ENCODE results near the gene DBI. TPM values are rescaled to one million over a fixed set of nuclear protein-coding genes. Genes with fewer than 3 reads are reported as not detected.

DBI gene
- total RNA-seq, 1 experiment from 2014 or later = 273 TPM

GRCh38 chr2:119376810-119377209 is 10.0 kb downstream of the DBI start:
- BruUV-seq (replicated peaks) = no TSS peak

DNA sequence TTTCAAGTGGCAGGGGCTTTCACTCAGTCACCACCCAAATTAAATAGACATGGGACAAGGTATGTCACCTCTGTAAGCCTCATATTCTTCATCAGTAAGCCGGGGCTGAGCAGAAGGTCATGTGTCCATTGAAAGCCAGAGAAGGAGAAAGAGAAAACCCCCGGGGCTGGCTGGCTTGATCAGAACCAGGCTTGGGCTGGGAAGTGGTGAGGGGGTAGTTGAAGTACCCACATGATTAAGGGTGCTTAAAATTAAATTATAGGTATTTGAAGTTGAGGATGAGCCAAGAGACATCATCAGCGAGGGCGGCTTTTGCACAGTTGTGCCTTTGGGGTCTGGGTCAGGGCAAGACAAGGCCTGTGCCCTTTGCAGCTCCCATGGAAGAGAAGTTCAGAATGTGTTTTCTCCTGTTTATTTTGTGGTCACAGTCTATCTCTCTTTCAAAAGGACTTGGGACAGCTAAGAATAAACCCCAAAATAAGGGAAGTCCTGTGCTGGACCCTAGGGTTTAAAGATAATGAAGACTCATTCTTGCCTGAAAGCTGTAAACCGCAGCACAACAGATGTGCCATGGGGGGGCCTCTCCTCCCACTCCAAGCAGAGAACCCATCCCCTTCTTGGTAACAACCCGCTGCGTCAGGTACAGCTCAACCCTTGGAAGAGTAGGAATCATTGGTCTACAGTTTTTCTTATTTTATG is 10.7 kb downstream of the DBI start:
- no peaks in the 10 kb centered on the region for H3K79me2 ChIP-seq (ENCODE audit: low read length)
- H3K9me2 ChIP-seq (replicated peaks; ENCODE audit: low read length) = no peaks in the 10 kb centered on the region
- intact Hi-C loops (cut with micrococcal nuclease) = no loop called here
- no peak overlapping the region for H3K4me3 ChIP-seq (ENCODE audit: low read length)
- ATAC-seq (no peak), DNase-seq (no peak)
- no peaks in the 10 kb centered on the region for H3K9me3 ChIP-seq (ENCODE audit: low read length)
- H3K4me2 ChIP-seq (ENCODE audit: low read length) = no peak overlapping the region
- H3K9ac ChIP-seq (ENCODE audit: low read length) = no peak overlapping the region
- TF ChIP-seq EZH2phosphoT487 (IDR thresholded peaks at IDR 0.05; ENCODE audit: borderline replicate concordance, low read length) = no peak
- no peak for TF ChIP-seq EZH2 (IDR thresholded peaks at IDR 0.05; ENCODE audit: low read length, unreplicated experiment)
- TF ChIP-seq, protein P1, sequence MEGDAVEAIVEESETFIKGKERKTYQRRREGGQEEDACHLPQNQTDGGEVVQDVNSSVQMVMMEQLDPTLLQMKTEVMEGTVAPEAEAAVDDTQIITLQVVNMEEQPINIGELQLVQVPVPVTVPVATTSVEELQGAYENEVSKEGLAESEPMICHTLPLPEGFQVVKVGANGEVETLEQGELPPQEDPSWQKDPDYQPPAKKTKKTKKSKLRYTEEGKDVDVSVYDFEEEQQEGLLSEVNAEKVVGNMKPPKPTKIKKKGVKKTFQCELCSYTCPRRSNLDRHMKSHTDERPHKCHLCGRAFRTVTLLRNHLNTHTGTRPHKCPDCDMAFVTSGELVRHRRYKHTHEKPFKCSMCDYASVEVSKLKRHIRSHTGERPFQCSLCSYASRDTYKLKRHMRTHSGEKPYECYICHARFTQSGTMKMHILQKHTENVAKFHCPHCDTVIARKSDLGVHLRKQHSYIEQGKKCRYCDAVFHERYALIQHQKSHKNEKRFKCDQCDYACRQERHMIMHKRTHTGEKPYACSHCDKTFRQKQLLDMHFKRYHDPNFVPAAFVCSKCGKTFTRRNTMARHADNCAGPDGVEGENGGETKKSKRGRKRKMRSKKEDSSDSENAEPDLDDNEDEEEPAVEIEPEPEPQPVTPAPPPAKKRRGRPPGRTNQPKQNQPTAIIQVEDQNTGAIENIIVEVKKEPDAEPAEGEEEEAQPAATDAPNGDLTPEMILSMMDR (conservative IDR thresholded peaks at IDR 0.05; ENCODE audit: low read depth, low read length) = no peak
- H3K27ac ChIP-seq (ENCODE audit: low read length) = no peak overlapping the region
- BruUV-seq (replicated peaks) = no TSS peak
- H3K36me3 ChIP-seq (ENCODE audit: low read depth, low read length) = peaks cover 12% of the 10 kb centered on the region
- POLR2A ChIA-PET (ENCODE audit: unreplicated experiment) = no interaction called here
- no peaks in the 10 kb centered on the region for H3K4me1 ChIP-seq (ENCODE audit: insufficient read depth, low read length)
- no peaks in the 10 kb centered on the region for H4K20me1 ChIP-seq (ENCODE audit: low read length)
- no peaks in the 10 kb centered on the region for H3K27me3 ChIP-seq (ENCODE audit: low read length)
- CTCF ChIA-PET = no interaction called here
- H3F3A ChIP-seq (ENCODE audit: low read length, unreplicated experiment) = no peaks in the 10 kb centered on the region
- H2AFZ ChIP-seq (ENCODE audit: low read length) = no peak overlapping the region

More at GRCh38 chr2:119376810-119377209, 10.0 kb downstream of the DBI start:
- H3K9ac ChIP-seq (ENCODE audit: low read length) = no peak overlapping the region
- H4K20me1 ChIP-seq (ENCODE audit: low read length) = no peaks in the 10 kb centered on the region
- H3K79me2 ChIP-seq (ENCODE audit: low read length) = no peaks in the 10 kb centered on the region
- ChIA-PET POLR2A (ENCODE audit: unreplicated experiment) (no interaction called here), CTCF (no interaction called here)
- no peaks in the 10 kb centered on the region for H3K9me2 ChIP-seq (replicated peaks; ENCODE audit: low read length)
- no peaks in the 10 kb centered on the region for H3F3A ChIP-seq (ENCODE audit: low read length, unreplicated experiment)
- TF ChIP-seq EZH2phosphoT487 (IDR thresholded peaks at IDR 0.05; ENCODE audit: borderline replicate concordance, low read length) (no peak), EZH2 (IDR thresholded peaks at IDR 0.05; ENCODE audit: low read length, unreplicated experiment) (no peak)
- TF ChIP-seq, protein P1 (conservative IDR thresholded peaks at IDR 0.05; ENCODE audit: low read depth, low read length) = no peak
- DNase-seq = no peak
- no peak for ATAC-seq
- intact Hi-C loops (cut with micrococcal nuclease) = no loop called here
- H3K4me1 ChIP-seq (ENCODE audit: insufficient read depth, low read length) = no peaks in the 10 kb centered on the region
- H2AFZ ChIP-seq (ENCODE audit: low read length) = no peak overlapping the region
- no peak overlapping the region for H3K4me3 ChIP-seq (ENCODE audit: low read length)
- H3K27me3 ChIP-seq (ENCODE audit: low read length) = no peaks in the 10 kb centered on the region
- H3K36me3 ChIP-seq (ENCODE audit: low read depth, low read length) = peaks cover 18% of the 10 kb centered on the region
- no peaks in the 10 kb centered on the region for H3K9me3 ChIP-seq (ENCODE audit: low read length)
- no peak overlapping the region for H3K4me2 ChIP-seq (ENCODE audit: low read length)
- H3K27ac ChIP-seq (ENCODE audit: low read length) = no peak overlapping the region

DNA sequence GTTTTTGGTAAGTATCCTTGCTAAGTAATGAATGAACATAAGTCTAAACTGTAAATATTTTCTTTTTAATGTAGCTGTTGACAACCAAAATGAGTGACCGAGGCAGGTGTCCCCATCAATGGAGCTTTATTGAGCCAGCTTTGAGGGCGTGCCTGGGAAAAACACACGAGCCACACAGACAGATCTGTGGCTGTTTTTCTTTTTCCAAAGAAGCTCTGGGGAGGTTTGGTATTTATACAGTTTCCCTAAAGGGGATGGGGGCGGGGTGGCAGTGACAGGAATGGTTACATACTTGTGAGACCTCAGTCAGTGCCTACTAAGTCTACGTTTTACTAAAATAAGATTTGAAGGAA is 11.2 kb downstream of the DBI start:
- ATAC-seq (no peak), DNase-seq (no peak)
- ChIA-PET CTCF (no interaction called here), POLR2A (ENCODE audit: unreplicated experiment) (no interaction called here)
- Histone ChIP-seq H3K36me3 (ENCODE audit: low read depth, low read length) (peaks cover 7% of the 10 kb centered on the region), H3K9ac (ENCODE audit: low read length) (no peak overlapping the region), H4K20me1 (ENCODE audit: low read length) (no peaks in the 10 kb centered on the region), H3F3A (ENCODE audit: low read length, unreplicated experiment) (no peaks in the 10 kb centered on the region), H3K4me3 (ENCODE audit: low read length) (no peak overlapping the region), H3K4me1 (ENCODE audit: insufficient read depth, low read length) (no peaks in the 10 kb centered on the region), H3K4me2 (ENCODE audit: low read length) (no peak overlapping the region), H3K9me3 (ENCODE audit: low read length) (no peaks in the 10 kb centered on the region), H3K79me2 (ENCODE audit: low read length) (no peaks in the 10 kb centered on the region), H3K9me2 (replicated peaks; ENCODE audit: low read length) (no peaks in the 10 kb centered on the region), H3K27me3 (ENCODE audit: low read length) (no peaks in the 10 kb centered on the region), H3K27ac (ENCODE audit: low read length) (no peak overlapping the region), H2AFZ (ENCODE audit: low read length) (no peak overlapping the region)
- no TSS peak for BruUV-seq (replicated peaks)
- TF ChIP-seq, protein P1 (conservative IDR thresholded peaks at IDR 0.05; ENCODE audit: low read depth, low read length) = no peak
- TF ChIP-seq EZH2 (IDR thresholded peaks at IDR 0.05; ENCODE audit: low read length, unreplicated experiment) = no peak
- TF ChIP-seq EZH2phosphoT487 (IDR thresholded peaks at IDR 0.05; ENCODE audit: borderline replicate concordance, low read length) = no peak
- intact Hi-C loops (cut with micrococcal nuclease) = no loop called here

Data from PC-3 (cell line).